ENCODE measurements around the gene RPL9. TPM values are rescaled to one million over a fixed set of nuclear protein-coding genes. Genes with fewer than 3 reads are reported as not detected.

Gene RPL9
- total RNA-seq, 2 experiments from 2014 or later, result 2,639 to 2,826 TPM

DNA sequence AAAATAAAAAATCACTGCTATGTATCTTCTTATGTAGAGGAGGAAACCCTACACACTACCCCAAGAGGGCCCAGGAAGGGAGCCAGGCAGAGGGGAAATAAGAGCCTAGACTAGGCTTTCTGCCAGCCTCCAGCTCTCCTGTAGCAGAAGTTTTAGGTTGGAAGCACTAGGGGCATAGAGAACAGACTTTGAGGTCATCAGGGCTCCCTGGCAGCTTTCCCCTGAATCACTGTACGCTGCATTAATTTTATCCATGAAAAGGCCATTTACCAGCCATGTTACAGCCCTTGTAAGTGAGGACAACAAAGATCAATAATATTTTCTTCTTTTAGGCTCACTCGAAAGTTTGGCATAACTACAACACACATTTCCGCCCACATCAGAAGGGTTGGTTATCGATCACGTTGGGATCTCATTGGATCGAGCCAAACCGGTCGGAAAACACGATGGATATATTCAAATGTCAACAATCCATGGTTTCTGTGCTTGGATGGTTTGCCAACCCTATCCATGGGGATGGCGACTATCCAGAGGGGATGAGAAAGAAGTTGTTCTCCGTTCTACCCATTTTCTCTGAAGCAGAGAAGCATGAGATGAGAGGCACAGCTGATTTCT lies 24.7 kb downstream of the RPL9 start:
- ChIA-PET CTCF (no interaction called here), POLR2A (no interaction called here)
- no peak for ATAC-seq (ENCODE audit: poor library complexity)
- no peak overlapping the region for H3K4me3 ChIP-seq (ENCODE audit: low read length)
- no peaks in the 10 kb centered on the region for H3K27me3 Mint-ChIP-seq
- intact Hi-C loops (cut with DNase I, micrococcal nuclease), result no loop called here
- no peaks in the 10 kb centered on the region for H3K27me3 ChIP-seq (ENCODE audit: control insufficient read depth in 1 of 2, insufficient read depth in 2 of 2, low read length in 2 of 2)
- no peak overlapping the region for H3K27ac ChIP-seq (ENCODE audit: low read depth in 1 of 2, low read length in 2 of 2)
- no peaks in the 10 kb centered on the region for H3K36me3 ChIP-seq (ENCODE audit: insufficient read depth, low read length)
- H3K4me1 ChIP-seq (ENCODE audit: insufficient read depth, low read length), result no peaks in the 10 kb centered on the region
- no peaks in the 10 kb centered on the region for H3K4me1 Mint-ChIP-seq (ENCODE audit: low read depth)
- H3K36me3 Mint-ChIP-seq (ENCODE audit: low read depth), result no peaks in the 10 kb centered on the region
- H3K9me3 Mint-ChIP-seq, result no peaks in the 10 kb centered on the region
- H3K9me3 ChIP-seq (ENCODE audit: control insufficient read depth in 1 of 2, insufficient read depth in 1 of 2, low read length in 2 of 2), result no peaks in the 10 kb centered on the region
- no peak overlapping the region for H3K4me3 Mint-ChIP-seq
- TF ChIP-seq CTCF (IDR thresholded peaks at IDR 0.05), result no peak
- DNase-seq, result no peak
- H3K27ac Mint-ChIP-seq, result no peak overlapping the region

GRCh38 chr4:39429476-39430334 lies 29.0 kb downstream of the RPL9 start:
- no peaks in the 10 kb centered on the region for H3K27me3 Mint-ChIP-seq
- no peaks in the 10 kb centered on the region for H3K36me3 ChIP-seq (ENCODE audit: insufficient read depth, low read length)
- DNase-seq, result no peak
- H3K27ac ChIP-seq (ENCODE audit: low read depth in 1 of 2, low read length in 2 of 2), result no peak overlapping the region
- H3K4me1 Mint-ChIP-seq (ENCODE audit: low read depth), result no peaks in the 10 kb centered on the region
- POLR2A ChIA-PET, result interaction anchor here (0.6 to 1.2 kb wide), 3 partner anchors 21 to 106 kb away, joined by 3 read pairs; partner anchors contain the start of gene RFC1
- H3K27ac Mint-ChIP-seq, result no peak overlapping the region
- no peaks in the 10 kb centered on the region for H3K9me3 Mint-ChIP-seq
- H3K4me1 ChIP-seq (ENCODE audit: insufficient read depth, low read length), result no peaks in the 10 kb centered on the region
- CTCF ChIA-PET, result interaction anchor here (0.6 kb wide), 1 partner anchor 326 kb away, joined by 4 read pairs; no protein-coding TSS in a partner anchor
- no peaks in the 10 kb centered on the region for H3K36me3 Mint-ChIP-seq (ENCODE audit: low read depth)
- no peak overlapping the region for H3K4me3 Mint-ChIP-seq
- H3K9me3 ChIP-seq (ENCODE audit: control insufficient read depth in 1 of 2, insufficient read depth in 1 of 2, low read length in 2 of 2), result no peaks in the 10 kb centered on the region
- TF ChIP-seq CTCF (IDR thresholded peaks at IDR 0.05), result no peak
- intact Hi-C loops (cut with DNase I, micrococcal nuclease), result no loop called here
- H3K27me3 ChIP-seq (ENCODE audit: control insufficient read depth in 1 of 2, insufficient read depth in 2 of 2, low read length in 2 of 2), result no peaks in the 10 kb centered on the region
- no peak for ATAC-seq (ENCODE audit: poor library complexity)
- no peak overlapping the region for H3K4me3 ChIP-seq (ENCODE audit: low read length)

DNA sequence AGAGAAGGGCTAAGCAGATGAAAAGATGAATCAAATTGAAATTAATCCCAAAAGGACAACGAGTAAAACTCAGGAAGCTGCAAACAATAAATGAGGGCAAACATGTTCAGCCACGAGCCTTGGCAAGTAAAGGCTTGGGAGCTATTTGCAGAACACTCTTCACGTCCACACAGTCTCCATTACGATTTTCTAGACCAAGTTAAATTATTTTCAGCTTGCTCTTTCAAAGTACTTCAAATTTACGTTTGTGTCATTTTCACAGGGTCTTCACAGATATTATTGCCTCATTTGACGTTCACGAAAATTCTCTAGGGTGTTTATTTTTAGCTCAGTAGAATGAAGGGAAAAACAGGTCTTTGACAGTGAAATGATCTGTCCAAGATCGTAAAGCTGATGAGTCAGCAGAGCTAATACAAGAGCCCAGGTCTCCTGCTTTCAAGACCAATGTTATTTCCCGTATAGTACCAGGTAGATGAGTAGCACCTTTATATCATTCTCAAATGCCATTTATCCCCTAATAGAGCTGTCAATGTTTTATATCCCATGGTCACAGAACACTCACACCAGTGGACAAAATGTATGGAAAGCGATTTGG lies 31.1 kb downstream of the RPL9 start:
- TF ChIP-seq CTCF (IDR thresholded peaks at IDR 0.05), result no peak
- H3K36me3 ChIP-seq (ENCODE audit: insufficient read depth, low read length), result no peaks in the 10 kb centered on the region
- ATAC-seq (ENCODE audit: poor library complexity) (no peak), DNase-seq (no peak)
- intact Hi-C loops (cut with DNase I, micrococcal nuclease), result no loop called here
- CTCF ChIA-PET, result no interaction called here
- Mint-ChIP-seq H3K4me3 (no peak overlapping the region), H3K27me3 (no peaks in the 10 kb centered on the region), H3K36me3 (ENCODE audit: low read depth) (no peaks in the 10 kb centered on the region), H3K27ac (no peak overlapping the region), H3K9me3 (no peaks in the 10 kb centered on the region), H3K4me1 (ENCODE audit: low read depth) (no peaks in the 10 kb centered on the region)
- no peaks in the 10 kb centered on the region for H3K9me3 ChIP-seq (ENCODE audit: control insufficient read depth in 1 of 2, insufficient read depth in 1 of 2, low read length in 2 of 2)
- H3K27me3 ChIP-seq (ENCODE audit: control insufficient read depth in 1 of 2, insufficient read depth in 2 of 2, low read length in 2 of 2), result no peaks in the 10 kb centered on the region
- no peaks in the 10 kb centered on the region for H3K4me1 ChIP-seq (ENCODE audit: insufficient read depth, low read length)
- POLR2A ChIA-PET, result no interaction called here
- H3K4me3 ChIP-seq (ENCODE audit: low read length), result no peak overlapping the region
- no peak overlapping the region for H3K27ac ChIP-seq (ENCODE audit: low read depth in 1 of 2, low read length in 2 of 2)

Measured in CD4-positive, alpha-beta T cell (primary cell).